Endothelial cell (in vitro differentiated cells): ENCODE data around the gene ZNF468. TPM values are rescaled to one million over a fixed set of nuclear protein-coding genes. Genes with fewer than 3 reads are reported as not detected.
"Not testable (repeated sequence)": the region's sequence is repeated elsewhere in the genome, so short reads cannot be mapped to it uniquely, and the experiment has no call there.

Source experiments
- DNase-seq: peaks from one replicate; pipeline ENCODE4 v3.0.0; 2021; ENCODE audit warnings: low spot score
- H3K27ac Mint-ChIP-seq: one replicate; pipeline ENCODE4 v1.8.0; 2021; ENCODE audit warnings: mixed read lengths, inconsistent platforms; ENCODE audit not compliant: unreplicated experiment
- H3K27me3 Mint-ChIP-seq: one replicate; pipeline ENCODE4 v1.8.0; 2021; ENCODE audit warnings: mild to moderate bottlenecking, moderate library complexity, mixed read lengths, inconsistent platforms; ENCODE audit not compliant: unreplicated experiment
- H3K36me3 Mint-ChIP-seq: one replicate; pipeline ENCODE4 v1.8.0; 2021; ENCODE audit warnings: mild to moderate bottlenecking, low read depth, mixed read lengths, inconsistent platforms; ENCODE audit not compliant: unreplicated experiment
- H3K4me1 Mint-ChIP-seq: one replicate; pipeline ENCODE4 v1.8.0; 2021; ENCODE audit warnings: mild to moderate bottlenecking, mixed read lengths, inconsistent platforms; ENCODE audit not compliant: unreplicated experiment
- H3K4me3 Mint-ChIP-seq: one replicate; pipeline ENCODE4 v1.8.0; 2021; ENCODE audit warnings: mild to moderate bottlenecking, mixed read lengths, inconsistent platforms; ENCODE audit not compliant: unreplicated experiment
- H3K9me3 Mint-ChIP-seq: one replicate; pipeline ENCODE4 v1.8.0; 2021; ENCODE audit warnings: mixed read lengths, inconsistent platforms; ENCODE audit not compliant: unreplicated experiment
- CTCF ChIP-seq: fragments of 200-600 bp; sonication (generic); IDR thresholded peaks from one replicate; pipeline ENCODE4 v1.5.0; 2021; ENCODE audit warnings: antibody characterized with exemption; ENCODE audit not compliant: unreplicated experiment
- total RNA-seq: library from RNA; stranded (reverse); fragmentation: NEBNext Ultra II Directional; extraction: Animal tissue kit (Norgen Biotek cat#: 25700); gene quantifications from one replicate; pipeline ENCODE4 v1.2.1, GENCODE V29; 2021; ENCODE audit not compliant: unreplicated experiment

ZNF468 gene
- total RNA-seq, 1 donor from 2014 or later: 21.4 TPM

- H3K4me1 Mint-ChIP-seq: no peaks in the 10 kb centered on the region
- H3K27me3 Mint-ChIP-seq: peaks cover 4% of the 10 kb centered on the region
- DNase-seq: no peak
- no peak for TF ChIP-seq CTCF
- H3K36me3 Mint-ChIP-seq: peaks cover 64% of the 10 kb centered on the region
- no peaks in the 10 kb centered on the region for H3K9me3 Mint-ChIP-seq
- H3K27ac Mint-ChIP-seq: no peak overlapping the region
- peak overlapping the region; percentile 38 for H3K4me3 Mint-ChIP-seq
These were observed 23.5 kb upstream of the ZNF468 start for GRCh38 chr19:52880895-52881389.

- not testable (repeated sequence) for H3K4me1 Mint-ChIP-seq, H3K27me3 Mint-ChIP-seq, H3K4me3 Mint-ChIP-seq, DNase-seq, H3K27ac Mint-ChIP-seq, H3K9me3 Mint-ChIP-seq, H3K36me3 Mint-ChIP-seq
These were observed 15.6 kb upstream of the ZNF468 start for GRCh38 chr19:52872996-52873395.

GRCh38 chr19:52871466-52871865, 14.0 kb upstream of the ZNF468 start:
- DNase-seq: no peak
- no peaks in the 10 kb centered on the region for H3K9me3 Mint-ChIP-seq
- peaks cover 2% of the 10 kb centered on the region for H3K27me3 Mint-ChIP-seq
- H3K4me3 Mint-ChIP-seq: no peak overlapping the region
- H3K36me3 Mint-ChIP-seq: peaks cover 4% of the 10 kb centered on the region
- no peak overlapping the region for H3K27ac Mint-ChIP-seq
- peaks cover 2% of the 10 kb centered on the region for H3K4me1 Mint-ChIP-seq
- no peak for TF ChIP-seq CTCF

- not testable (repeated sequence) for H3K4me1 Mint-ChIP-seq, H3K9me3 Mint-ChIP-seq, H3K4me3 Mint-ChIP-seq, H3K27me3 Mint-ChIP-seq, DNase-seq, H3K36me3 Mint-ChIP-seq, H3K27ac Mint-ChIP-seq
These were observed 10.6 kb upstream of the ZNF468 start for GRCh38 chr19:52868031-52868430.

- DNase-seq: peak; percentile 8
- Mint-ChIP-seq H3K36me3 (peaks cover 16% of the 10 kb centered on the region), H3K4me1 (peaks cover 14% of the 10 kb centered on the region), H3K4me3 (peak overlapping the region; percentile 92), H3K27ac (peak overlapping the region; percentile 55)
- not testable (repeated sequence) for H3K9me3 Mint-ChIP-seq, H3K27me3 Mint-ChIP-seq
These were observed 660 bp downstream of the ZNF468 start for GRCh38 chr19:52856540-52857377.

- H3K4me3 Mint-ChIP-seq: peak overlapping the region; percentile 23
- not testable (repeated sequence) for H3K27me3 Mint-ChIP-seq, H3K27ac Mint-ChIP-seq
These were observed 10.1 kb downstream of the ZNF468 start for GRCh38 chr19:52847352-52847751.

GRCh38 chr19:52840825-52841465, 16.5 kb downstream of the ZNF468 start:
- Mint-ChIP-seq H3K4me3 (peak overlapping the region; percentile 57), H3K9me3 (peaks cover 14% of the 10 kb centered on the region), H3K36me3 (peaks cover 81% of the 10 kb centered on the region)
- not testable (repeated sequence) for H3K27ac Mint-ChIP-seq, H3K27me3 Mint-ChIP-seq, H3K4me1 Mint-ChIP-seq, DNase-seq

More at GRCh38 chr19:52847352-52847751, 10.1 kb downstream of the ZNF468 start:
- not testable (repeated sequence) for H3K9me3 Mint-ChIP-seq, DNase-seq, H3K4me1 Mint-ChIP-seq
- peaks cover 69% of the 10 kb centered on the region for H3K36me3 Mint-ChIP-seq

- H3K9me3 Mint-ChIP-seq, H3K27ac Mint-ChIP-seq, DNase-seq, H3K27me3 Mint-ChIP-seq, H3K4me1 Mint-ChIP-seq, H3K4me3 Mint-ChIP-seq: not testable (repeated sequence)
- peaks cover 25% of the 10 kb centered on the region for H3K36me3 Mint-ChIP-seq
These were observed 23.1 kb downstream of the ZNF468 start for GRCh38 chr19:52834289-52834688.

- not testable (repeated sequence) for H3K4me3 Mint-ChIP-seq, H3K27ac Mint-ChIP-seq, H3K4me1 Mint-ChIP-seq, H3K9me3 Mint-ChIP-seq, DNase-seq, H3K27me3 Mint-ChIP-seq
- H3K36me3 Mint-ChIP-seq: peaks cover 19% of the 10 kb centered on the region
These were observed 23.9 kb downstream of the ZNF468 start for GRCh38 chr19:52833541-52833940.

- H3K4me1 Mint-ChIP-seq, DNase-seq, H3K36me3 Mint-ChIP-seq, H3K9me3 Mint-ChIP-seq, H3K27ac Mint-ChIP-seq, H3K27me3 Mint-ChIP-seq, H3K4me3 Mint-ChIP-seq: not testable (repeated sequence)
These were observed 27.6 kb downstream of the ZNF468 start for GRCh38 chr19:52829866-52830265.
